OCI-LY1 (cell line): Measurements from ENCODE around the gene NUP210.

Source experiments
- CTCF ChIP-seq: fragments of 200-600 bp; sonication (generic), shearing (Covaris generic); IDR thresholded peaks from 2 replicates; pipeline ENCODE4 v1.5.1; 2017; ENCODE audit warnings: mild to moderate bottlenecking, antibody characterized with exemption, low read length, moderate library complexity, mixed read lengths
- EZH2 ChIP-seq: fragments of 200-600 bp; sonication (generic), shearing (Covaris generic); IDR thresholded peaks from 2 replicates; pipeline ENCODE4 v1.8.0; 2017; ENCODE audit warnings: borderline replicate concordance, mixed run types, mild to moderate bottlenecking, antibody characterized with exemption, low read length, moderate library complexity, mixed read lengths

- TF ChIP-seq CTCF: no peak
- TF ChIP-seq EZH2: no peak
These were observed 31.3 kb downstream of the NUP210 start for GRCh38 chr3:13388816-13389215.
